ENCODE results near the gene TTYH2. TPM values are rescaled to one million over a fixed set of nuclear protein-coding genes. Genes with fewer than 3 reads are reported as not detected.
"Not testable (repeated sequence)": the region's sequence is repeated elsewhere in the genome, so short reads cannot be mapped to it uniquely, and the experiment has no call there.

TTYH2 gene
- total RNA-seq, 1 donor from 2014 or later, result 30.3 TPM

- Histone ChIP-seq H3K27me3 (no peaks in the 10 kb centered on the region), H3K9me3 (no peaks in the 10 kb centered on the region), H3K27ac (no peak overlapping the region), H3K4me1 (no peaks in the 10 kb centered on the region), H3K4me3 (no peak overlapping the region), H3K36me3 (no peaks in the 10 kb centered on the region)
- DNase-seq (ENCODE audit: low spot score in 2 of 2), result no peak
- TF ChIP-seq CTCF (IDR thresholded peaks at IDR 0.05), result no peak
- intact Hi-C loops (cut with DNase I), result no loop called here
These were observed 68.4 kb downstream of the TTYH2 start for GRCh38 chr17:74281799-74282198.

GRCh38 chr17:74282274-74282586, 68.9 kb downstream of the TTYH2 start:
- H3K36me3 ChIP-seq; H3K4me1 ChIP-seq; H3K4me3 ChIP-seq; intact Hi-C loops (cut with DNase I); DNase-seq (ENCODE audit: low spot score in 2 of 2); H3K27ac ChIP-seq; H3K27me3 ChIP-seq; H3K9me3 ChIP-seq: not testable (repeated sequence)

- Histone ChIP-seq H3K4me3 (no peak overlapping the region), H3K27ac (no peak overlapping the region), H3K4me1 (no peaks in the 10 kb centered on the region), H3K36me3 (no peaks in the 10 kb centered on the region), H3K9me3 (no peaks in the 10 kb centered on the region), H3K27me3 (no peaks in the 10 kb centered on the region)
- no peak for TF ChIP-seq CTCF (IDR thresholded peaks at IDR 0.05)
- no peak for DNase-seq (ENCODE audit: low spot score in 2 of 2)
- intact Hi-C loops (cut with DNase I), result no loop called here
These were observed 69.4 kb downstream of the TTYH2 start for GRCh38 chr17:74282587-74283370.

GRCh38 chr17:74283371-74283673, 70.0 kb downstream of the TTYH2 start:
- DNase-seq (ENCODE audit: low spot score in 2 of 2), result no peak
- no peak for TF ChIP-seq CTCF (IDR thresholded peaks at IDR 0.05)
- intact Hi-C loops (cut with DNase I), result no loop called here
- H3K36me3 ChIP-seq, result no peaks in the 10 kb centered on the region
- H3K9me3 ChIP-seq, result no peaks in the 10 kb centered on the region
- no peak overlapping the region for H3K4me3 ChIP-seq
- H3K27me3 ChIP-seq, result no peaks in the 10 kb centered on the region
- no peak overlapping the region for H3K27ac ChIP-seq
- H3K4me1 ChIP-seq, result no peaks in the 10 kb centered on the region

GRCh38 chr17:74287031-74287602, 73.7 kb downstream of the TTYH2 start:
- Histone ChIP-seq H3K27me3 (no peaks in the 10 kb centered on the region), H3K4me3 (no peak overlapping the region), H3K36me3 (no peaks in the 10 kb centered on the region), H3K4me1 (no peaks in the 10 kb centered on the region), H3K27ac (no peak overlapping the region), H3K9me3 (no peaks in the 10 kb centered on the region)
- no peak for TF ChIP-seq CTCF (IDR thresholded peaks at IDR 0.05)
- no peak for DNase-seq (ENCODE audit: low spot score in 2 of 2)
- intact Hi-C loops (cut with DNase I), result no loop called here

- intact Hi-C loops (cut with DNase I), result no loop called here
- TF ChIP-seq CTCF (IDR thresholded peaks at IDR 0.05), result no peak
- no peak overlapping the region for H3K27ac ChIP-seq
These were observed 75.4 kb downstream of the TTYH2 start for GRCh38 chr17:74288785-74289184.

More at GRCh38 chr17:74288785-74289184, 75.4 kb downstream of the TTYH2 start:
- H3K4me3 ChIP-seq, result no peak overlapping the region
- no peaks in the 10 kb centered on the region for H3K27me3 ChIP-seq
- no peaks in the 10 kb centered on the region for H3K36me3 ChIP-seq
- DNase-seq (ENCODE audit: low spot score in 2 of 2), result no peak
- no peaks in the 10 kb centered on the region for H3K4me1 ChIP-seq
- no peaks in the 10 kb centered on the region for H3K9me3 ChIP-seq

All from ascending aorta (tissue), 2 donors.